ENCODE results near the gene RAD1.
A peak's percentile ranks its signal among the peaks of the same experiment; 100 is the strongest.

The RAD1 gene

DNA sequence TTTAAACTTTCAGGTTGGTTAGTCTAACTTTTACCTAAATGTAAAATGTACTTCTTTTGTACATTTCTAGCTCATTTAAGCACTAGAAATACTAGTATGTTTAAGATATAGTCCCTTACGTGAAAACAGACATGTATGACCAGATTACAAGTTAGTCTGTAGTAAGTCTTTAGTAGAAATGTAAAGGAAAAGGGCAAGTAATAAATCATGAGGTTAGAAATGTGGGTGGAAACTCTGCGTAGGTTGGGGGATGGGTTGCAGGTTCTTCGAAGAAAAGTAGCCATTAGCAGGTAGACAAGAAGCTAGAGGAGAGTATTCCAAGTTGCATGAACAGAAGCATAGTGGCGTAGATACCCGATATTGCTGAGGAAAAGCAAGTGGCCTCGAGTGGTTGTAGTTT, 22.9 kb downstream of the RAD1 start:
- TF ChIP-seq, protein P1, sequence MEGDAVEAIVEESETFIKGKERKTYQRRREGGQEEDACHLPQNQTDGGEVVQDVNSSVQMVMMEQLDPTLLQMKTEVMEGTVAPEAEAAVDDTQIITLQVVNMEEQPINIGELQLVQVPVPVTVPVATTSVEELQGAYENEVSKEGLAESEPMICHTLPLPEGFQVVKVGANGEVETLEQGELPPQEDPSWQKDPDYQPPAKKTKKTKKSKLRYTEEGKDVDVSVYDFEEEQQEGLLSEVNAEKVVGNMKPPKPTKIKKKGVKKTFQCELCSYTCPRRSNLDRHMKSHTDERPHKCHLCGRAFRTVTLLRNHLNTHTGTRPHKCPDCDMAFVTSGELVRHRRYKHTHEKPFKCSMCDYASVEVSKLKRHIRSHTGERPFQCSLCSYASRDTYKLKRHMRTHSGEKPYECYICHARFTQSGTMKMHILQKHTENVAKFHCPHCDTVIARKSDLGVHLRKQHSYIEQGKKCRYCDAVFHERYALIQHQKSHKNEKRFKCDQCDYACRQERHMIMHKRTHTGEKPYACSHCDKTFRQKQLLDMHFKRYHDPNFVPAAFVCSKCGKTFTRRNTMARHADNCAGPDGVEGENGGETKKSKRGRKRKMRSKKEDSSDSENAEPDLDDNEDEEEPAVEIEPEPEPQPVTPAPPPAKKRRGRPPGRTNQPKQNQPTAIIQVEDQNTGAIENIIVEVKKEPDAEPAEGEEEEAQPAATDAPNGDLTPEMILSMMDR (IDR thresholded peaks at IDR 0.05; ENCODE audit: low read depth, low read length): no peak
- no peak for DNase-seq (ENCODE audit: low read depth, low spot score)
- in situ Hi-C loops (cut with HindIII; ENCODE audit: low sequenced_read_pairs): no loop called here
- no peak overlapping the region for H3K4me3 ChIP-seq (ENCODE audit: low read depth, low read length)

DNA sequence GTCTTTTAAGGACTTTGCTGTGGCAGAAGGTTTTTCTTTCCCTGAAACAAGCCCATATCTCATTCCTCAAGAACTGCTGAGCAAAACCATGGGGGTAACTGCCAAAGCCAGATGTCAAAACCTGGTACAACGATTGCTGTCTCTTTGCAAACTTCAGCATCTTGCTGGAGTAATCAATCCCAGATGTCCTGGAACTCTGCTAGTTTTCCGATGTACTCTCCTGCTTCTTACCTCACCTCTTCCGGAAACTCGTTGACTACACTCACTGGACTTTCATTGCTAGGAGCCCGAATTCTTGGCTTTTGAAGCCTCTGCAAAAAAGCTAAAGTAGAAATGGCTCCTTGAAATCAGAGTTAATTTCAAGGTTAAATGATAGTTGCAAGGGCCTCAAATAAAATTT, 23.3 kb downstream of the RAD1 start:
- TF ChIP-seq, protein P1 (IDR thresholded peaks at IDR 0.05; ENCODE audit: low read depth, low read length): no peak
- DNase-seq (ENCODE audit: low read depth, low spot score): peak; percentile 67
- H3K4me3 ChIP-seq (ENCODE audit: low read depth, low read length): no peak overlapping the region
- in situ Hi-C loops (cut with HindIII; ENCODE audit: low sequenced_read_pairs): no loop called here

DNA sequence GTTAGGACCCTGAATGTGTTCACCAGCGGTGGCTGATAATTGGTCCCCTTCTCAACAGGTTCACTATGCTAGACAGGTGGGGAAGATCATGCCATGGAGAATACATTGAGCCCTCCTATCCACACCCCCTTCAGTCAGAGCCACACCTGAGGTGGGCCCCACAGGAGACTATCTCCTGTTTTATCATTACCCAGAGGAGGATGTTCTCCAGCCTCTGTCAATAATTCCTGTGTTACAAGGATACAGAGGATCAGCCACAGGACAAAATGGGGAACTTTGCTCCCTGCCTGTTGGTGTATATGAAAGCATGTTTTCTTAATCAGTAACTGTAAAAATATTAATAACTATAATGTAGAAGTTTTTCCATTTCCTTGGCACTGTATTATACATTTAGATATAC, 25.9 kb downstream of the RAD1 start:
- in situ Hi-C loops (cut with HindIII; ENCODE audit: low sequenced_read_pairs): no loop called here
- no peak overlapping the region for H3K4me3 ChIP-seq (ENCODE audit: low read depth, low read length)
- no peak for DNase-seq (ENCODE audit: low read depth, low spot score)
- TF ChIP-seq, protein P1 (IDR thresholded peaks at IDR 0.05; ENCODE audit: low read depth, low read length): no peak

DNA sequence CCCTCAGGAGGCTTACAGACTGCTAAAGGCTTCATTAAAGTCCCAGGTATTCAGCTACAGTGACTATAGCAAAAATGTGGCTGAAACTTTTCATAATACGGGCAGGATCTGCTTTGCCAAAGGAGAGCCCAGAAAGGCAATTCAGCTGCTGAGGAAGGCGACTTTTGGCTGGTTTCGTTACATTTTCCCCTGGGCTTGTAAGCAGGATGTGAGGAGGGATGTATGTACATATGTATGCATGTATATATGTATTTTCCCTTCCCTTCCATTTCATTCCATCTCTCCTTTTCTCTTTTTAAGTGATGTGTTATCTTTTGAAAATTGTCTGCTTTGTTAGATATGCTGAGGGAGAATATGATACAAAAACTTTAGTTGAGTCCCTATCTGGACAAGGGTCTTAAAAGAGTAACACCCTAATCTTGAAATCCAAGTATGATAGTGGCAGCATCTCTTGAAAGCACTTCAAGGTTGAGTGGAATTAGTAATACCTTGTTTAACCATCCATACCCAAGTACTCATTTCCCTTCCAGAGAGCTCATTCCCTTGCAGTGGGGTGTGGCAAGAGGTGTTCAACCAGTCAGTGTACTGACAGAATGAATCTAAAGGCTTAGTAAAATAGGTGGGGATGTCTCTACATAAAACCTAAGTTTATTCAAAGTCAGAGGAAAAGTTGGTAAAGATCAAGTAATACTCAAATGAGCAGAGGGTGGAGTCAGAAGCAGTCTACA, 28.7 kb downstream of the RAD1 start:
- in situ Hi-C loops (cut with HindIII; ENCODE audit: low sequenced_read_pairs): no loop called here
- H3K4me3 ChIP-seq (ENCODE audit: low read depth, low read length): no peak overlapping the region
- no peak for DNase-seq (ENCODE audit: low read depth, low spot score)
- TF ChIP-seq, protein P1 (IDR thresholded peaks at IDR 0.05; ENCODE audit: low read depth, low read length): no peak

DNA sequence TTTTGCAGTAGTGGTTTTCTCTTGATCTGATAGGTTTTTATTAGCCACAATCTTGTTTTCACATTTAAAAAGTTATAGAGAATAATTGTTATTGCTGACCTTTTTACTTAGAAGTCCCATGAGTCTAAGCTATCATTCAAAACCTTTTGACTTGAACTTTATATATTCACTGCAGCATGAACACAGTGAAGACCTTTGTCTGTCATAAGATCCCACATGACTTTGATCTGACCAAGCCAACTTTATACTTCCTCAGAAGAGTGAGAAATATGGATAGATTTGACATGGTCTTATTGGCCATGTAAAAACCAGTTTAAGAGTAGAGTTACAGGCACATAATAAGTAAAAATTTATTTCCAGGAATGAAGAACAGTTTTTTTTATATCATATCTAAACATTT, 34.1 kb downstream of the RAD1 start:
- TF ChIP-seq, protein P1 (IDR thresholded peaks at IDR 0.05; ENCODE audit: low read depth, low read length): no peak
- in situ Hi-C loops (cut with HindIII; ENCODE audit: low sequenced_read_pairs): no loop called here
- H3K4me3 ChIP-seq (ENCODE audit: low read depth, low read length): no peak overlapping the region
- DNase-seq (ENCODE audit: low read depth, low spot score): no peak

DNA sequence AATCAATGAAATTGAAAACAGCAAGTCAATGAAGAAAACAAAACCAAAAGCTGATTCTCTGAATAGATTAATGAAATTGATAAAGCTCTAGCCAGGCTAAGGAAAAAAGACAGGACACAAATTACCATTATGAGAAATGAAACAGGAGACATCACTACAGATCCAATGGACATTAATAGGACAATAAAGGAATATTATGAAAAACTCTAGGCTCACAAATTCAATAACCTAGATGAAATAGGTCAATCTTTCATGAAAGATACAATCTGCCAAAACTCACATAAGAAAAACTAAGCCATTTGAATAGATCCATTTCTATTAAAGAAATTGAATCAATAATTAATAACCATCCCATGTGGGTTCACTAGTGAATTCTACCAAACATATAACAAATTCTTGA, 39.0 kb downstream of the RAD1 start:
- TF ChIP-seq, protein P1 (IDR thresholded peaks at IDR 0.05; ENCODE audit: low read depth, low read length): no peak
- in situ Hi-C loops (cut with HindIII; ENCODE audit: low sequenced_read_pairs): no loop called here
- no peak for DNase-seq (ENCODE audit: low read depth, low spot score)
- no peak overlapping the region for H3K4me3 ChIP-seq (ENCODE audit: low read depth, low read length)

Measured in astrocyte of the spinal cord (primary cell).